Esophagus squamous epithelium (tissue), 4 donors: ENCODE results near the gene MCM5.

Experiments used
- CTCF ChIP-seq, 6 experiments: fragments of 450-650 bp in 4 of 6; fragments of 200-600 bp in 2 of 6; sonication (generic) in 2 of 6; IDR thresholded peaks; one replicate each; pipeline ENCODE4 v1.5.1; 2016 to 2019; ENCODE audit warnings: antibody characterized with exemption in 6 of 6, mild to moderate bottlenecking in 4 of 6, moderate library complexity in 4 of 6
- POLR2A ChIP-seq, 4 donors: fragments of 450-650 bp; IDR thresholded peaks; one replicate each; pipeline ENCODE4 v1.6.1; 2017; ENCODE audit warnings: antibody characterized with exemption in 4 of 4, mild to moderate bottlenecking in 4 of 4, moderate library complexity in 3 of 4

- TF ChIP-seq CTCF (IDR thresholded peaks at IDR 0.05) (no peak), POLR2A (IDR thresholded peaks at IDR 0.05) (no peak)
Observed at GRCh38 chr22:35467681-35468434, 67.9 kb downstream of the MCM5 start.
